SU-DHL-6 (cell line): ENCODE data around the gene PSKH1.

ENCODE experiments used
- CTCF ChIP-seq: fragments of 200-600 bp; sonication (generic); IDR thresholded peaks from one replicate; pipeline ENCODE4 v1.5.1; 2017; ENCODE audit warnings: antibody characterized with exemption, mild to moderate bottlenecking, low read length, moderate library complexity; ENCODE audit not compliant: insufficient read depth, poor library complexity, severe bottlenecking
- EZH2phosphoT487 ChIP-seq: fragments of 200-600 bp; sonication (generic), shearing (Covaris generic); conservative IDR thresholded peaks from 2 replicates; pipeline ENCODE4 v1.6.1; 2018; ENCODE audit warnings: mild to moderate bottlenecking, antibody characterized with exemption, low read length, moderate library complexity, mixed read lengths

- TF ChIP-seq CTCF, result no peak
- TF ChIP-seq EZH2phosphoT487, result no peak
These were observed 50.2 kb downstream of the PSKH1 start for GRCh38 chr16:67943256-67943618.
